Mammary epithelial cell (primary cell): Measurements from ENCODE around the gene NLGN4X.

Experiments used
- CTCF ChIP-seq, 2 donors: IDR thresholded peaks in 1 of 2; conservative IDR thresholded peaks in 1 of 2; 2 replicates each; pipeline ENCODE4 v1.5.1; 2011 to 2012; ENCODE audit warnings: inconsistent platforms in 2 of 2, low read length in 2 of 2, mild to moderate bottlenecking in 2 of 2, control low read depth in 1 of 2, low read depth in 1 of 2; ENCODE audit not compliant: insufficient read depth in 1 of 2; ENCODE audit errors: extremely low read depth in 1 of 2
- EZH2 ChIP-seq: IDR thresholded peaks from 2 replicates; pipeline ENCODE4 v1.6.1; 2012; ENCODE audit warnings: low read length, inconsistent platforms, borderline replicate concordance

GRCh38 chrX:6129195-6129594 lies 99.5 kb downstream of the NLGN4X start:
- TF ChIP-seq CTCF (conservative IDR thresholded peaks at IDR 0.05 in 1 of 2, IDR thresholded peaks at IDR 0.05 in 1 of 2; ENCODE audit: extremely low read depth in 1 of 2, insufficient read depth in 1 of 2, low read depth in 1 of 2, low read length in 2 of 2) (no peak), EZH2 (no peak)
